Rectal smooth muscle tissue (tissue), 1 donor: Measurements from ENCODE around the gene NUDT4.

Source experiments
- H3K27ac ChIP-seq: one replicate; pipeline ENCODE4 v1.7.0; 2013; ENCODE audit warnings: low read depth, low read length, inconsistent platforms
- H3K27me3 ChIP-seq: one replicate; pipeline ENCODE4 v1.7.0; 2013; ENCODE audit warnings: low read length; ENCODE audit not compliant: control insufficient read depth, insufficient read depth
- H3K36me3 ChIP-seq: one replicate; pipeline ENCODE4 v1.7.0; 2013; ENCODE audit warnings: low read length; ENCODE audit not compliant: control insufficient read depth, insufficient read depth
- H3K4me1 ChIP-seq: one replicate; pipeline ENCODE4 v1.7.0; 2013; ENCODE audit warnings: low read length; ENCODE audit not compliant: control insufficient read depth, insufficient read depth
- H3K4me3 ChIP-seq: one replicate; pipeline ENCODE4 v1.7.0; 2013; ENCODE audit warnings: low read length
- H3K9ac ChIP-seq: one replicate; pipeline ENCODE4 v1.7.0; 2013; ENCODE audit warnings: low read length

The NUDT4 gene

GRCh38 chr12:93352321-93352720, 25.4 kb upstream of the NUDT4 start:
- Histone ChIP-seq H3K27ac (no peak overlapping the region), H3K36me3 (no peaks in the 10 kb centered on the region), H3K4me3 (no peak overlapping the region), H3K27me3 (no peaks in the 10 kb centered on the region), H3K9ac (no peak overlapping the region), H3K4me1 (no peaks in the 10 kb centered on the region)

GRCh38 chr12:93356214-93356613, 21.5 kb upstream of the NUDT4 start:
- Histone ChIP-seq H3K9ac (no peak overlapping the region), H3K27me3 (no peaks in the 10 kb centered on the region), H3K36me3 (no peaks in the 10 kb centered on the region), H3K4me3 (no peak overlapping the region), H3K4me1 (no peaks in the 10 kb centered on the region), H3K27ac (no peak overlapping the region)

GRCh38 chr12:93358058-93358457, 19.7 kb upstream of the NUDT4 start:
- no peaks in the 10 kb centered on the region for H3K4me1 ChIP-seq
- no peak overlapping the region for H3K9ac ChIP-seq
- no peaks in the 10 kb centered on the region for H3K27me3 ChIP-seq
- no peak overlapping the region for H3K27ac ChIP-seq
- H3K36me3 ChIP-seq = no peaks in the 10 kb centered on the region
- no peak overlapping the region for H3K4me3 ChIP-seq

GRCh38 chr12:93358821-93359220, 18.9 kb upstream of the NUDT4 start:
- H3K27ac ChIP-seq = no peak overlapping the region
- no peaks in the 10 kb centered on the region for H3K4me1 ChIP-seq
- no peaks in the 10 kb centered on the region for H3K27me3 ChIP-seq
- no peak overlapping the region for H3K4me3 ChIP-seq
- no peaks in the 10 kb centered on the region for H3K36me3 ChIP-seq
- H3K9ac ChIP-seq = no peak overlapping the region

GRCh38 chr12:93360688-93361087, 17.0 kb upstream of the NUDT4 start:
- H3K27me3 ChIP-seq = no peaks in the 10 kb centered on the region
- no peaks in the 10 kb centered on the region for H3K4me1 ChIP-seq
- H3K36me3 ChIP-seq = no peaks in the 10 kb centered on the region
- H3K9ac ChIP-seq = no peak overlapping the region
- H3K27ac ChIP-seq = no peak overlapping the region
- no peak overlapping the region for H3K4me3 ChIP-seq

- Histone ChIP-seq H3K36me3 (no peaks in the 10 kb centered on the region), H3K9ac (no peak overlapping the region), H3K4me1 (no peaks in the 10 kb centered on the region), H3K27ac (no peak overlapping the region), H3K4me3 (no peak overlapping the region), H3K27me3 (no peaks in the 10 kb centered on the region)
Measured at GRCh38 chr12:93361151-93361919, 16.4 kb upstream of the NUDT4 start.

- Histone ChIP-seq H3K4me3 (no peak overlapping the region), H3K9ac (no peak overlapping the region), H3K27ac (no peak overlapping the region), H3K27me3 (no peaks in the 10 kb centered on the region), H3K36me3 (no peaks in the 10 kb centered on the region), H3K4me1 (no peaks in the 10 kb centered on the region)
Measured at GRCh38 chr12:93363841-93364297, 13.9 kb upstream of the NUDT4 start.

- no peak overlapping the region for H3K4me3 ChIP-seq
- no peak overlapping the region for H3K9ac ChIP-seq
- H3K4me1 ChIP-seq = no peaks in the 10 kb centered on the region
- no peak overlapping the region for H3K27ac ChIP-seq
- H3K27me3 ChIP-seq = no peaks in the 10 kb centered on the region
- no peaks in the 10 kb centered on the region for H3K36me3 ChIP-seq
Measured at GRCh38 chr12:93365616-93366405, 11.9 kb upstream of the NUDT4 start.

GRCh38 chr12:93366422-93366821, 11.3 kb upstream of the NUDT4 start:
- Histone ChIP-seq H3K4me3 (no peak overlapping the region), H3K27me3 (no peaks in the 10 kb centered on the region), H3K27ac (no peak overlapping the region), H3K4me1 (no peaks in the 10 kb centered on the region), H3K36me3 (no peaks in the 10 kb centered on the region), H3K9ac (no peak overlapping the region)

GRCh38 chr12:93368766-93369165, 9.0 kb upstream of the NUDT4 start:
- H3K4me3 ChIP-seq = no peak overlapping the region
- no peaks in the 10 kb centered on the region for H3K36me3 ChIP-seq
- H3K9ac ChIP-seq = no peak overlapping the region
- H3K27me3 ChIP-seq = no peaks in the 10 kb centered on the region
- no peak overlapping the region for H3K27ac ChIP-seq
- H3K4me1 ChIP-seq = no peaks in the 10 kb centered on the region

- no peak overlapping the region for H3K4me3 ChIP-seq
- no peaks in the 10 kb centered on the region for H3K4me1 ChIP-seq
- H3K27me3 ChIP-seq = no peaks in the 10 kb centered on the region
- no peak overlapping the region for H3K9ac ChIP-seq
- H3K36me3 ChIP-seq = no peaks in the 10 kb centered on the region
- H3K27ac ChIP-seq = no peak overlapping the region
Measured at GRCh38 chr12:93369505-93369904, 8.2 kb upstream of the NUDT4 start.

GRCh38 chr12:93370947-93371346, 6.8 kb upstream of the NUDT4 start:
- H3K4me1 ChIP-seq = no peaks in the 10 kb centered on the region
- H3K4me3 ChIP-seq = no peak overlapping the region
- H3K9ac ChIP-seq = no peak overlapping the region
- no peaks in the 10 kb centered on the region for H3K36me3 ChIP-seq
- no peaks in the 10 kb centered on the region for H3K27me3 ChIP-seq
- no peak overlapping the region for H3K27ac ChIP-seq
